DND-41 (cell line): ENCODE results near the gene MGAT4C.

ENCODE experiments used
- EZH2 ChIP-seq: IDR thresholded peaks from 3 replicates; pipeline ENCODE4 v1.6.1; 2012; ENCODE audit warnings: borderline replicate concordance, low read depth, mild to moderate bottlenecking, moderate library complexity, low read length, inconsistent platforms; ENCODE audit not compliant: severe bottlenecking
- TF ChIP-seq, protein P1 (sequence below): IDR thresholded peaks from 2 replicates; pipeline ENCODE4 v1.5.1; 2012; ENCODE audit warnings: borderline replicate concordance, low read length, moderate library complexity, mild to moderate bottlenecking; ENCODE audit not compliant: poor library complexity, severe bottlenecking; ENCODE audit errors: extremely low read depth

DNA sequence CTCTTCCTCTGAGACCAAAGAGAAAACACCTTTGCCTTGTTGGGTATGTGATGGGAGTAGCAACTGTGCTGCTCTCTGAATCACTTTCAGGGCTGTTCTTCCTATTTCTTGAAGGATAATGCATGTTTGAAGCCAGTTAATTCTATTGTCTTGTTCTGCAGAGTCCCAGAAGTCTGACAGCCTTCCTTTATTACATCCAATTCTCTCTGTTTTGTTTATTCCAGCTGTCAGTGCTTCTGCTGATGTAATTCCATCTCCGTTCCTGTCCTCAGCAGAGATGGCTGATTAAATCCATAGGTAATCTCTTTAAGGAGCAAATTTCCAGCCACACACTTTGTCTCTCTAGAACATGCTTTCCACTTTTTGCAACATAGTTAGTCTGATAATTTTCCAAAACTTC lies 59.7 kb downstream of the MGAT4C start:
- TF ChIP-seq, protein P1, sequence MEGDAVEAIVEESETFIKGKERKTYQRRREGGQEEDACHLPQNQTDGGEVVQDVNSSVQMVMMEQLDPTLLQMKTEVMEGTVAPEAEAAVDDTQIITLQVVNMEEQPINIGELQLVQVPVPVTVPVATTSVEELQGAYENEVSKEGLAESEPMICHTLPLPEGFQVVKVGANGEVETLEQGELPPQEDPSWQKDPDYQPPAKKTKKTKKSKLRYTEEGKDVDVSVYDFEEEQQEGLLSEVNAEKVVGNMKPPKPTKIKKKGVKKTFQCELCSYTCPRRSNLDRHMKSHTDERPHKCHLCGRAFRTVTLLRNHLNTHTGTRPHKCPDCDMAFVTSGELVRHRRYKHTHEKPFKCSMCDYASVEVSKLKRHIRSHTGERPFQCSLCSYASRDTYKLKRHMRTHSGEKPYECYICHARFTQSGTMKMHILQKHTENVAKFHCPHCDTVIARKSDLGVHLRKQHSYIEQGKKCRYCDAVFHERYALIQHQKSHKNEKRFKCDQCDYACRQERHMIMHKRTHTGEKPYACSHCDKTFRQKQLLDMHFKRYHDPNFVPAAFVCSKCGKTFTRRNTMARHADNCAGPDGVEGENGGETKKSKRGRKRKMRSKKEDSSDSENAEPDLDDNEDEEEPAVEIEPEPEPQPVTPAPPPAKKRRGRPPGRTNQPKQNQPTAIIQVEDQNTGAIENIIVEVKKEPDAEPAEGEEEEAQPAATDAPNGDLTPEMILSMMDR, result no peak
- no peak for TF ChIP-seq EZH2
